ENCODE measurements around the gene CHAT.

DNA sequence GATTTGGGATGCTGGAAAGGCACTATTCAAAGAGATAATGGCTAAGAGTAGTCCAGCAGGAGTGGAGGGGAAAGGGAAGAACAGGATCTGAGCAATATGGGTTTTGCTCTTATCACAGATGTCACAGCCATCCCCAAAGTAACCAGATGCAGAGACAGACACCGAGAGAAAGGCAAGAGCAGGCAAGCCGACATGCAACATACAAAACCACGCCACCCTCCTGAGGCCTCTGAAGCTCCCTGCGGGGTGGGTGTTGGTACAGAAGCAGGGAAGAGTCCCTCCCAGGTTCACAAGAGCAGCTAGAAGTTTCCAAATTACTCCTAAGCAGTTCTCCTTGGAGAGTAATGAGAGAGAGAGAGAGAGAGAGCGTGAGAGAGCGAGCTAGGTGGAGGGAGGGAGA lies 54.8 kb downstream of the CHAT start:
- TF ChIP-seq POLR2A (IDR thresholded peaks at IDR 0.05; ENCODE audit: low read depth, low read length) (no peak), TAF1 (IDR thresholded peaks at IDR 0.05; ENCODE audit: low read depth, low read length) (no peak)

Measured in GM12891 (cell line).